ENCODE measurements around the gene XCL1. TPM values are rescaled to one million over a fixed set of nuclear protein-coding genes. Genes with fewer than 3 reads are reported as not detected.
"Not testable (repeated sequence)": the region's sequence is repeated elsewhere in the genome, so short reads cannot be mapped to it uniquely, and the experiment has no call there.

XCL1 gene
- total RNA-seq, 1 donor from 2014 or later: 16.4 TPM

DNA sequence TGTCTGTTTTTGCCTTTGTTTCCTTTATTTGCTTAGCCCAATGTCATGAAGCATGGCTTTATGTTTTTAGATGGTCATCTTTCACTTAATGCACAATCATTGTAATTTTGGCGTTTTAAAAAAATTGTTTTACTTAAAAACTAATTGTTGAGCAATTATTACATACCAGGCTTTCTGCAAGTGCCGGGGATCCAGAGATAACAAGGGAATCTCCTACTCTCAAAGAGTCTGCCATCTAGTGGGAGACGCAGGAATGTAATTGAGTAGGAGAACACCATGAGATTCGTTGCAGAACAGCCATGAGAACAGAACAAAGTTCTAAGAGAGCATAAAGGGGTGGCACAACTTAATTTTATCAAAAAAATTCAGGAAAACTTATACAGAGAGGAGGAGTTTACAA lies 2.2 kb upstream of the XCL1 start:
- H3K27me3 Mint-ChIP-seq (ENCODE audit: insufficient read depth); H3K36me3 Mint-ChIP-seq (ENCODE audit: low read depth); H3K9me3 Mint-ChIP-seq; H3K4me3 Mint-ChIP-seq; DNase-seq (ENCODE audit: low spot score); H3K27ac Mint-ChIP-seq: not testable (repeated sequence)
- intact Hi-C loops (cut with micrococcal nuclease): loop anchor here (1.0 to 10.0 kb wide), 4 partner anchors 59 to 232 kb away; no protein-coding TSS in a partner anchor
- H3K4me1 Mint-ChIP-seq (ENCODE audit: low read depth): peaks cover 43% of the 10 kb centered on the region

DNA sequence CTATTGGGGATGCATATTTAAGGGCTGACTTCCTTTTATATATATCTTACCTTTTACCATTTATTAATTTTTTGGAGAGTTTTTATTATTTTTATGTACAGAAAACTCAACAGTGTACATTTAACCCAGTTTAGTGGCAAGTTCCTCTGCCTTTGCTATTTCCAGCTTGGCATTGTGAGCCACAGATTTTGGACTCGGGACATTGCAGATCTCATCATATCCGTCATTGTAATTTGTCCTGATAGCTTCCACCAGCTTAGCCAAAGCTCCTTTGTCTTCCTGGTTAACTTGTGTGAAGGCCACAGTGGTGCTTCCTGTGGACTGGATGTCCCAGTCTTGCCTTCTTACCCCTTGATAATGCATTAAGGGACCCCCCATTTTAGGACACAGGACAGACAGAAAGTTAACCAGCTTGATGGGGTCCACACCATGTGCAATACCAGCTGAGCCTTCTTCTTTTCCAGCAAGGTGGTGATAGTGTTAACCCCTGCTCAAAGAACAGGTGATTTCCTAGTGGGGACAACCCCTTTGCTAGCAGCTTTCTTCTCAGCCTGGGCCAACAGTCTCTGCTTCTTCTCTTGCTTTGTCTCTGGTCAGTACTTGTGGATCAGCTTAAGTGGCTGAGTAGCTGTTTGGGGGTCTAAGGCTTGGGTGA lies 2.3 kb downstream of the XCL1 start:
- DNase-seq (ENCODE audit: low spot score); H3K9me3 Mint-ChIP-seq; H3K27me3 Mint-ChIP-seq (ENCODE audit: insufficient read depth); H3K27ac Mint-ChIP-seq; H3K36me3 Mint-ChIP-seq (ENCODE audit: low read depth): not testable (repeated sequence)
- intact Hi-C loops (cut with micrococcal nuclease): loop anchor here (10.0 kb wide), 1 partner anchor 64 kb away; no protein-coding TSS in a partner anchor
- H3K4me1 Mint-ChIP-seq (ENCODE audit: low read depth): peaks cover 25% of the 10 kb centered on the region
- peak overlapping the region; percentile 45 for H3K4me3 Mint-ChIP-seq

DNA sequence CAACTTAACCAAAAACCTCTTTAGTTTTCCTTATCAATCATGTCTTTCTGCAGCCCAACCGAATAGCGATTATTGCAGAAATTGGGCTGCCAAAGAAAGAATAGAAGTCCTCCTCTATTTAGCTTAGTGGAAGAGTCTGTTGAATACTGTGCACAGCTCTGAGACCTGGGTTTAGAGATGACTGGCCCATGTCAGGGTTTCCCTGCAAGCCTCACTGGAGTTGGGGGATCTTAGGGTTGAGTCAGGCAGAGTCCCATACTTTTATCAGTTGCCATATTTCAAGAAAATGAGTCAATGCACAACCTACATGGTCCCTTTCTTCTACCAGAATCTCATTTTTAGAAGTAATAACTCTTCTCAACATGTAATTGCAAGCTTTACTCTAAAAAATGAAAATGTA lies 3.9 kb downstream of the XCL1 start:
- H3K27me3 Mint-ChIP-seq (ENCODE audit: insufficient read depth); H3K27ac Mint-ChIP-seq; H3K4me3 Mint-ChIP-seq; DNase-seq (ENCODE audit: low spot score); H3K9me3 Mint-ChIP-seq; intact Hi-C loops (cut with micrococcal nuclease); H3K36me3 Mint-ChIP-seq (ENCODE audit: low read depth): not testable (repeated sequence)
- peaks cover 13% of the 10 kb centered on the region for H3K4me1 Mint-ChIP-seq (ENCODE audit: low read depth)

DNA sequence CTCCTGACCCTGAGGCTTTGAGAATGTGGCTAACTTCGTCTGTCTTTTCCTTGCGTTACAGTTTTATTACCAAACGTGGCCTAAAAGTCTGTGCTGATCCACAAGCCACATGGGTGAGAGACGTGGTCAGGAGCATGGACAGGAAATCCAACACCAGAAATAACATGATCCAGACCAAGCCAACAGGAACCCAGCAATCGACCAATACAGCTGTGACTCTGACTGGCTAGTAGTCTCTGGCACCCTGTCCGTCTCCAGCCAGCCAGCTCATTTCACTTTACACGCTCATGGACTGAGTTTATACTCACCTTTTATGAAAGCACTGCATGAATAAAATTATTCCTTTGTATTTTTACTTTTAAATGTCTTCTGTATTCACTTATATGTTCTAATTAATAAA lies 4.6 kb downstream of the XCL1 start:
- intact Hi-C loops (cut with micrococcal nuclease); H3K4me3 Mint-ChIP-seq; H3K27me3 Mint-ChIP-seq (ENCODE audit: insufficient read depth); H3K27ac Mint-ChIP-seq; H3K9me3 Mint-ChIP-seq; H3K36me3 Mint-ChIP-seq (ENCODE audit: low read depth); DNase-seq (ENCODE audit: low spot score): not testable (repeated sequence)
- peaks cover 13% of the 10 kb centered on the region for H3K4me1 Mint-ChIP-seq (ENCODE audit: low read depth)

DNA sequence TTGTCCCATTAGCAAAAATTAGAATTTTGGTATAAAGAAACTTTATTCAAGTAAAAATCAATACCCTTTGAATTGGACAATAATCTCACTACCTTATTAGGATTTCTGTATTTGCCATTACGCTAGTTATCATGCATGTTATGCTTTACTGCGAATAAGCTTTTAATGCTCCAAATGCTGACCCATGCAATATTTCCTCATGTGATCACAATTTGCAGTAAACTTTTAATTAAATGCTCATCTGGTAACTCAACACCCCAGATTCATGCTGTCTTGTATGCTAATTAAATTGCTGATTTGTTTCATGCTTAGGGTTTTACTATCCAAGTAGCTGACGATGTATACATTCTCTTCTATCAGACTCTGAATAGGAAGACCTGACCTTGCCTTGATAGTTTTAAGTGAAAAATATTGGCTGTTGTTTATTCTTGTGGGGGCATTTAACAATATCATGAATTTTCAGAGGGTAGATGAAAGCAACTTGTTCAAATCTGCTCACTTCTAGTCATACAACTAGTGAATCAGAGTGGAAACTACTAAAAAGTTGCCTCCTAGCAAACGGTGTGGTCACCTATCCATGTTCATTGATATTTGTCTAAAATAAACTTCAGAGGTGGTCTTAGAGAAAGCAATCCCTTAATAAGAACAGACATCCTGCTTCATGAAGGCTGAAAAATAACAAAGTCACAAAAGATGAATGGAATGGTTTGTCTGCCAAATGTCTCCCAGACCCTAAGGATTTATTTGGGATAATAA lies 5.6 kb downstream of the XCL1 start:
- intact Hi-C loops (cut with micrococcal nuclease): no loop called here
- no peak for DNase-seq (ENCODE audit: low spot score)
- Mint-ChIP-seq H3K27ac (no peak overlapping the region), H3K4me3 (no peak overlapping the region), H3K4me1 (ENCODE audit: low read depth) (peaks cover 8% of the 10 kb centered on the region), H3K27me3 (ENCODE audit: insufficient read depth) (peaks cover 3% of the 10 kb centered on the region), H3K9me3 (no peaks in the 10 kb centered on the region), H3K36me3 (ENCODE audit: low read depth) (no peaks in the 10 kb centered on the region)

DNA sequence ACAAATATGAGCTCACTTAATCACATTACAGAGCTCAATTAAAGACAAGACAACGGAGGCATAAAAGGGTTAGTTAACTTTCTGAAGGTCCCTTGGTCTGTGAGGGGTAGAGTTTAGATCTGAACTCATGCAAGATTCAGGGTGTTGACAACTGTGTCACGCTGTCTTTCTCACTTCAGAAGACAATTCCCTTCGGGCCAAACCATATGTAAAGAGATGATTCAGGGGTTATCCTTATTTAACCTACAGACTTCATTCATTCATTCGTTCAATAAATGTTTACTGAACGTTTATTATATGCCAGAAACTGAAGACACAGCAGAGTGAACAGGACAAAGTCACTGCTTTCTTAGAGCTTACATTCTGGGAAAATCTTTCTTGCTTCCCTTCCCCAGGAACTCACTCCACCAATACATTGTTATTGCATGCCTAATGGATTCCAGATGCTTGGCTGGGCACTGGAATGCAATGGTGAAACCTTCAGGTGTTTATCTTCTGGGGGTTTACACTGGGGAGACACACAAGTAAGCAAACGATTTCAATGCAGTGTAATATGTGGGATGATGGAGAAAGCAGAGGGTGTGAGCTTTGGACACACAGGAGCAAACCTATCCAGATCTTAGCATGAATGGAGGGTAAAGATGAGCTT lies 6.4 kb downstream of the XCL1 start:
- Mint-ChIP-seq H3K27ac (no peak overlapping the region), H3K9me3 (peaks cover 5% of the 10 kb centered on the region), H3K4me3 (no peak overlapping the region), H3K27me3 (ENCODE audit: insufficient read depth) (peaks cover 3% of the 10 kb centered on the region), H3K4me1 (ENCODE audit: low read depth) (peaks cover 2% of the 10 kb centered on the region), H3K36me3 (ENCODE audit: low read depth) (no peaks in the 10 kb centered on the region)
- no peak for DNase-seq (ENCODE audit: low spot score)
- intact Hi-C loops (cut with micrococcal nuclease): no loop called here

DNA sequence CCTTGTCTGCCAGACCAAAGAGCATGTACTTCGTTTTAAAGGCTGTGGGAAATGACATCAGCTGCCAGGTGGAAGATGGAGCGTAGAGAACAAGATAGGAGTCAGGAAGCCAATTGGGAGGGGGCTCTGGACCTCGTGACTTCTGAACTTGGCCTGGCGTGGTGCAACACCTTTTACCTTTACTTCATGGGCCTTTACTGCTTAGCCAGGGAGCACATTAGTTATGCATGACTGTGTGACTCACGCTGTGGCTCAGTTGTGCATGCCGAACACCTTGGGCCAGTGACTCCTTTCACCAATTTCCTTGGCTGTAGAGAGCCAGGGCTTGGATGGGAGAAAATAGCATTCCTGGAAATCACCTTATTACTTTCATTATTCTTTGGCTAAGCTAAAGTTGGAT lies 7.2 kb downstream of the XCL1 start:
- no peak overlapping the region for H3K4me3 Mint-ChIP-seq
- H3K27ac Mint-ChIP-seq: no peak overlapping the region
- intact Hi-C loops (cut with micrococcal nuclease): no loop called here
- H3K9me3 Mint-ChIP-seq: peaks cover 5% of the 10 kb centered on the region
- no peaks in the 10 kb centered on the region for H3K4me1 Mint-ChIP-seq (ENCODE audit: low read depth)
- H3K27me3 Mint-ChIP-seq (ENCODE audit: insufficient read depth): peaks cover 3% of the 10 kb centered on the region
- no peak for DNase-seq (ENCODE audit: low spot score)
- H3K36me3 Mint-ChIP-seq (ENCODE audit: low read depth): peaks cover 2% of the 10 kb centered on the region

DNA sequence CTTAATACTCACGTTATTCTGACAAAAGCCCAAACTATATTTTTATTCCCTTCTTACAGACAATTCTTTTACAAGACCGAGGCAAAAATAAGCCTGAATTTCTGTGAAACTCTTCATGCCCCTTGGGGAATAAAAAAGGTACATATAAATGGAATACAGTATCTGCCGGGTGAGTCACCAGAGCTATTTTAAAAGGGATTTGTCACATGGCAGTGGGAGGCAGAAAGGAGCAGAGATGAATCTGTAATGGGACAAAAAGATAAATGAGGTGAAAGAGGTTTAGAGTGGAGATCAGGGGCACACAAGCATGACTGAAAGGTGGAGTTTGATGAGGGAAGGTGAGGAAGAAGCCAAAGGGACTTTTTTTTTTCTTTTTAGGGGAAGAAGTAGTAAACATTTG lies 8.8 kb downstream of the XCL1 start:
- Mint-ChIP-seq H3K27ac (no peak overlapping the region), H3K4me1 (ENCODE audit: low read depth) (no peaks in the 10 kb centered on the region), H3K36me3 (ENCODE audit: low read depth) (peaks cover 2% of the 10 kb centered on the region), H3K27me3 (ENCODE audit: insufficient read depth) (peaks cover 3% of the 10 kb centered on the region), H3K9me3 (peaks cover 5% of the 10 kb centered on the region), H3K4me3 (no peak overlapping the region)
- intact Hi-C loops (cut with micrococcal nuclease): no loop called here
- DNase-seq (ENCODE audit: low spot score): no peak

DNA sequence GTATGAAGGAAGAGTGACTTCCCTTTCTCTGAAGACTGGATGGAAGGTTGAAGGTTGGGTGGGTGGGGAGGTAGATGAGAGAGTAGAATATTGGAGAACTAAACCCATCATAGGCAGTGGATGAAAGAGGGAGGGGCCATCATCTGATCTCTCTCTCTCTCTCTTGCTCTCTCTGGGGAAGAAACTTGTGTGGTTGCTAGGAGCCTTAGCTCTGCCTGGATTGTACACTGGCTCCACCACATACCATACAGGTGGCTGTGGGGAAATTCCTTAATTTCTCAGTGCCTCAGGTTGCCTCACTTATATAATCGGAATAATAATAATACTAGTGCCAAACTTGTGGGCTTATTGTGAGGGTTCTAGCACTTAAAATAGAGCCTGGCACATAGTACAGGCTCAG lies 9.5 kb downstream of the XCL1 start:
- peaks cover 3% of the 10 kb centered on the region for H3K27me3 Mint-ChIP-seq (ENCODE audit: insufficient read depth)
- intact Hi-C loops (cut with micrococcal nuclease): no loop called here
- H3K4me3 Mint-ChIP-seq: no peak overlapping the region
- no peak for DNase-seq (ENCODE audit: low spot score)
- H3K27ac Mint-ChIP-seq: no peak overlapping the region
- H3K9me3 Mint-ChIP-seq: peaks cover 5% of the 10 kb centered on the region
- no peaks in the 10 kb centered on the region for H3K4me1 Mint-ChIP-seq (ENCODE audit: low read depth)
- peaks cover 2% of the 10 kb centered on the region for H3K36me3 Mint-ChIP-seq (ENCODE audit: low read depth)

DNA sequence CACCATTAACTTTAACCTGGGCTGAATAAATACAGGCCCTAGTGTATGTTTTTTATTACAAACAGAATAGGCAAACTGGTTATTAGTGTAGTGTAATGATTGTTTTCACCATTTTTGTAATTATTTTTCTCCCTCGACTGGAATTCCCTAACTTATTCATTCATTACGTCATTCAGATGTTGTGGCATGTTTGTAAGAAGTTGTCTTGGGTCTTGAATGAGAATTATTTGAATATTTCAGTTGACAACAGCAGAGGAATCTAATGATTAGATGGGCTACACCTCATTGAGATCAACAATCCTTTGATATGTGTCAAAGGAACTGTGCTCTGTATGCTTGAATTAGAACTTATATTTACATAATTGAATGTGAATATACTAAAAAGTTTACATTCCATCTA lies 12.8 kb downstream of the XCL1 start:
- H3K4me3 Mint-ChIP-seq: no peak overlapping the region
- peaks cover 3% of the 10 kb centered on the region for H3K27me3 Mint-ChIP-seq (ENCODE audit: insufficient read depth)
- H3K9me3 Mint-ChIP-seq: peaks cover 5% of the 10 kb centered on the region
- no peak overlapping the region for H3K27ac Mint-ChIP-seq
- intact Hi-C loops (cut with micrococcal nuclease): no loop called here
- peaks cover 2% of the 10 kb centered on the region for H3K36me3 Mint-ChIP-seq (ENCODE audit: low read depth)
- no peaks in the 10 kb centered on the region for H3K4me1 Mint-ChIP-seq (ENCODE audit: low read depth)
- DNase-seq (ENCODE audit: low spot score): no peak

DNA sequence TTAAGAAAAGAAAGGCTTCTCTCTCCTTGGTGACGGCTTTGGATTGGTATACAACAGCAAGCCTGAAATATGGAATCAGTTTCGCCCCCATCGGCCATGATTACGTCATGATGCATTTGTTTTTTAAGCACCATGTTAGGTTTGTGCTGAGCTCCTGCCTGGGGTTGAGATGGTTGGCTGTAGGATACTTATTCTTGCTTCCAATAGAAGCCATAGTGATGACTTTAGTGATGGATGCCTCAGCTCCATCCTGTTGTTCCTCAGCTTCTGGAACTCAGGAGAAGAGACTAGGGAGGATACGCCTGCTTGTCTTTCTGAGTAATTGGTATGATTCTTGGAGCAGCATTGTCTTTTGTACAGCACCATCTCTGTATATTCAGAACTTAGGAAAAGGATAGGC lies 14.7 kb downstream of the XCL1 start:
- H3K27me3 Mint-ChIP-seq (ENCODE audit: insufficient read depth): peaks cover 3% of the 10 kb centered on the region
- H3K4me3 Mint-ChIP-seq: no peak overlapping the region
- peaks cover 2% of the 10 kb centered on the region for H3K36me3 Mint-ChIP-seq (ENCODE audit: low read depth)
- H3K9me3 Mint-ChIP-seq: peaks cover 5% of the 10 kb centered on the region
- no peaks in the 10 kb centered on the region for H3K4me1 Mint-ChIP-seq (ENCODE audit: low read depth)
- DNase-seq (ENCODE audit: low spot score): no peak
- no peak overlapping the region for H3K27ac Mint-ChIP-seq
- intact Hi-C loops (cut with micrococcal nuclease): no loop called here

DNA sequence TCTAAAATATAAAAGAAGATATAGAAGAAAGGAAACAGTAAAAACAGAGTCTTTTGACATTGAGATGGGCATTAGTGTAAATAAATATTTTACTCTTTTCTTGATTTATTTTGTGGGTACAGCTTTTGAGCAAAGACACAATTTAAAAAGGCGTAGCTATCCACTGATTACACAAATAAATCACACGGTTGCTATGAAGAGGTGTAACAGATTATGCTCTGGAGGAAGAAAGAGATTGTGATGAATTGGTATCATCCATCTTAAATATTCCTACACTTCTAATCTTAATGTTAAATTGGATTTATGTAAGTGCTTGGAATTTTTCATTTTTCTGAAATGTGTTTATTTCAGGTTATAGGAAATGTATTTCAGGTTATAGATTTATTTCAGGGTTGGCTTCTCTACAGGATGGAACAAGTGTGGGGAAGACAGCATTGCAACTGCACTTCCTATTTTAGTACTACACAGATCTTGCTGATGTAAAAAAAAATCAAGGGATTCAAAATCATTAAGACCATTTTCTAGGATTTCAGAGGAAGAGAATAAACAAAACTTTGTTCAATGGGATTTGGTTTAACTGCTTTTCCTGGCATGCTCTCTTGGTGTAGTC lies 15.3 kb downstream of the XCL1 start:
- Mint-ChIP-seq H3K27ac (no peak overlapping the region), H3K36me3 (ENCODE audit: low read depth) (peaks cover 2% of the 10 kb centered on the region), H3K27me3 (ENCODE audit: insufficient read depth) (peaks cover 3% of the 10 kb centered on the region), H3K4me1 (ENCODE audit: low read depth) (no peaks in the 10 kb centered on the region), H3K4me3 (no peak overlapping the region), H3K9me3 (peaks cover 5% of the 10 kb centered on the region)
- intact Hi-C loops (cut with micrococcal nuclease): no loop called here
- no peak for DNase-seq (ENCODE audit: low spot score)

DNA sequence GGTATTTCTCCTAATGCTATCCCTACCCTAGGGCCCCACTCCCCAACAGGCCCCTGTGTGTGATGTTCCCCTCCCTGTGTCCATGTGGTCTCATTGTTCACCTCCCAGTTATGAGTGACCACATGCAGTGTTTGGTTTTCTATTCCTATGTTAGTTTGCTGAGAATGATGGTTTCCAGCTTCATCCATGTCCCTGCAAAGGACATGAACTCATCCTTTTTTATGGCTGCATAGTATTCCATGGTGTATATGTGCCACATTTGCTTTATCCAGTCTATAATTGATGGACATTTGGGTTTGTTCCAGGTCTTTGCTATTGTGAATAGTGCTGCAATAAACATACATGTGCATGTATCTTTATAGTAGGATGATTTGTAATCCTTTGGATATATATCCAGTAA lies 19.0 kb downstream of the XCL1 start:
- H3K27me3 Mint-ChIP-seq (ENCODE audit: insufficient read depth); DNase-seq (ENCODE audit: low spot score); H3K27ac Mint-ChIP-seq; H3K36me3 Mint-ChIP-seq (ENCODE audit: low read depth); H3K4me1 Mint-ChIP-seq (ENCODE audit: low read depth); H3K9me3 Mint-ChIP-seq; H3K4me3 Mint-ChIP-seq; intact Hi-C loops (cut with micrococcal nuclease): not testable (repeated sequence)
